BE2C (cell line): ENCODE results near the gene VTI1A.

Source experiments
- DNase-seq: peaks from one replicate; pipeline ENCODE4 v3.0.0-alpha.2; 2020
- H3K27me3 ChIP-seq: fragments of 250-450 bp; sonication (Bioruptor Pico); 2 replicates; pipeline ENCODE4 v1.5.1; 2020; ENCODE audit warnings: mild to moderate bottlenecking
- H3K36me3 ChIP-seq: fragments of 250-450 bp; sonication (Bioruptor Pico); 2 replicates; pipeline ENCODE4 v1.5.1; 2020; ENCODE audit warnings: mild to moderate bottlenecking
- H3K4me1 ChIP-seq: fragments of 250-450 bp; sonication (Bioruptor Pico); 2 replicates; pipeline ENCODE4 v1.5.1; 2020
- H3K4me3 ChIP-seq: 2 replicates; pipeline ENCODE4 v1.5.1; 2011; ENCODE audit warnings: low read depth, low read length
- H3K9me3 ChIP-seq: fragments of 250-450 bp; sonication (Bioruptor Pico); 2 replicates; pipeline ENCODE4 v1.5.1; 2020
- CTCF ChIP-seq: IDR thresholded peaks from 2 replicates; pipeline ENCODE4 v1.5.1; 2012; ENCODE audit warnings: mild to moderate bottlenecking, low read depth, low read length

The VTI1A gene

GRCh38 chr10:112525200-112525599, 78.2 kb downstream of the VTI1A start:
- Histone ChIP-seq H3K9me3 (no peaks in the 10 kb centered on the region), H3K36me3 (no peaks in the 10 kb centered on the region), H3K27me3 (no peaks in the 10 kb centered on the region), H3K4me1 (peaks cover 12% of the 10 kb centered on the region; the same call in 1 of the 2 replicates), H3K4me3 (no peak overlapping the region)
- no peak for TF ChIP-seq CTCF
- DNase-seq, result no peak

GRCh38 chr10:112526139-112526538, 79.1 kb downstream of the VTI1A start:
- DNase-seq, result no peak
- Histone ChIP-seq H3K4me3 (no peak overlapping the region), H3K9me3 (no peaks in the 10 kb centered on the region), H3K27me3 (no peaks in the 10 kb centered on the region), H3K4me1 (peaks cover 12% of the 10 kb centered on the region; the same call in 1 of the 2 replicates), H3K36me3 (no peaks in the 10 kb centered on the region)
- no peak for TF ChIP-seq CTCF

GRCh38 chr10:112526906-112527305, 79.9 kb downstream of the VTI1A start:
- Histone ChIP-seq H3K4me1 (peaks cover 12% of the 10 kb centered on the region; the same call in 1 of the 2 replicates), H3K9me3 (no peaks in the 10 kb centered on the region), H3K36me3 (no peaks in the 10 kb centered on the region), H3K27me3 (no peaks in the 10 kb centered on the region), H3K4me3 (no peak overlapping the region)
- TF ChIP-seq CTCF, result no peak
- DNase-seq, result no peak

- H3K4me3 ChIP-seq, result no peak overlapping the region
- H3K9me3 ChIP-seq, result no peaks in the 10 kb centered on the region
- no peak for DNase-seq
- no peaks in the 10 kb centered on the region for H3K27me3 ChIP-seq
- peaks cover 4% of the 10 kb centered on the region; the same call in 1 of the 2 replicates for H3K4me1 ChIP-seq
- H3K36me3 ChIP-seq, result no peaks in the 10 kb centered on the region
- TF ChIP-seq CTCF, result no peak
Observed at GRCh38 chr10:112528235-112528634, 81.2 kb downstream of the VTI1A start.

GRCh38 chr10:112531421-112531820, 84.4 kb downstream of the VTI1A start:
- no peaks in the 10 kb centered on the region for H3K36me3 ChIP-seq
- H3K27me3 ChIP-seq, result no peaks in the 10 kb centered on the region
- H3K4me1 ChIP-seq, result no peaks in the 10 kb centered on the region; the same call in 1 of the 2 replicates
- no peak for TF ChIP-seq CTCF
- no peak overlapping the region for H3K4me3 ChIP-seq
- H3K9me3 ChIP-seq, result no peaks in the 10 kb centered on the region
- DNase-seq, result no peak

GRCh38 chr10:112532189-112532588, 85.2 kb downstream of the VTI1A start:
- TF ChIP-seq CTCF, result no peak
- no peak for DNase-seq

More at GRCh38 chr10:112532189-112532588, 85.2 kb downstream of the VTI1A start:
- Histone ChIP-seq H3K27me3 (no peaks in the 10 kb centered on the region), H3K4me3 (no peak overlapping the region), H3K9me3 (no peaks in the 10 kb centered on the region), H3K4me1 (no peaks in the 10 kb centered on the region; the same call in 1 of the 2 replicates), H3K36me3 (no peaks in the 10 kb centered on the region)
